Measurements from ENCODE around the gene ARHGAP30.

GRCh38 chr1:161111117-161111516, 41.4 kb upstream of the ARHGAP30 start:
- TF ChIP-seq RAD21 (IDR thresholded peaks at IDR 0.05; ENCODE audit: low read depth) (no peak), YY1 (IDR thresholded peaks at IDR 0.05; ENCODE audit: extremely low read depth, insufficient replicate concordance, low read depth, low read length) (no peak)
